Astrocyte of the cerebellum (primary cell): ENCODE data around the gene VWCE.
A peak's percentile ranks its signal among the peaks of the same experiment; 100 is the strongest.

Experiments used
- DNase-seq: peaks from one replicate; pipeline ENCODE4 v3.0.0-alpha.2; 2011; ENCODE audit warnings: low read depth
- H3K4me3 ChIP-seq: 2 replicates; pipeline ENCODE4 v1.5.1; 2011; ENCODE audit warnings: mild to moderate bottlenecking, low read depth, low read length, moderate library complexity
- CTCF ChIP-seq: IDR thresholded peaks from 2 replicates; pipeline ENCODE4 v1.5.1; 2012; ENCODE audit warnings: low read length, low read depth, moderate library complexity, mild to moderate bottlenecking; ENCODE audit errors: missing control alignments
- in situ Hi-C: cut with HindIII; loops from 2 replicates; pipeline ENCODE4 v1.10.0; 2017; ENCODE audit warnings: low sequenced_read_pairs

VWCE gene

GRCh38 chr11:61279934-61280659, 15.0 kb downstream of the VWCE start:
- no peak overlapping the region for H3K4me3 ChIP-seq
- no peak for TF ChIP-seq CTCF
- DNase-seq: peak; percentile 57
- in situ Hi-C loops: no loop called here

GRCh38 chr11:61278001-61278470, 17.1 kb downstream of the VWCE start:
- in situ Hi-C loops: no loop called here
- no peak for DNase-seq
- TF ChIP-seq CTCF: no peak
- H3K4me3 ChIP-seq: no peak overlapping the region

GRCh38 chr11:61277186-61278000, 17.7 kb downstream of the VWCE start:
- DNase-seq: no peak
- TF ChIP-seq CTCF: no peak
- in situ Hi-C loops: no loop called here
- H3K4me3 ChIP-seq: no peak overlapping the region

DNA sequence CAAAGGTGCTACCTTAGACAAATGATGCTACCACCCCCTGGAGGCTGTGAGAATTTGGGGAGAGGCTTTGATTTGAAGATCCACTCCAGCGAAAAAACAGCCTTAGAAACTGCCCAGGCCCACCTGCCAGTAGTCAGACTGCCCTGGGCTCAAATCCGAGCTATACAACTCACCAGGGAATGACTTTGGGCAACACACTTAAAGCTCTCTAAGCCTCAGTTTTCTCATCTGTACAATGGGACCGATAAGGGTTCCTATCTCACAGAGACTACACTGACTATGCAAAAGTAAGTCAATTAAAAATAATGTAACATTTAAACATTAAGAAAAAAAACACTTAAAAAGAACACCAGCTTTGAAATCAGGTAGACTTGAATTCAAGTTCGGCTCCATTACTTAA, 19.9 kb downstream of the VWCE start:
- DNase-seq: no peak
- H3K4me3 ChIP-seq: no peak overlapping the region
- in situ Hi-C loops: no loop called here
- no peak for TF ChIP-seq CTCF

- in situ Hi-C loops: no loop called here
- no peak for DNase-seq
- H3K4me3 ChIP-seq: no peak overlapping the region
- TF ChIP-seq CTCF: no peak
These were observed 21.0 kb downstream of the VWCE start for GRCh38 chr11:61274084-61274483.

- no peak for DNase-seq
- no peak for TF ChIP-seq CTCF
- H3K4me3 ChIP-seq: no peak overlapping the region
- in situ Hi-C loops: no loop called here
These were observed 21.7 kb downstream of the VWCE start for GRCh38 chr11:61273178-61274078.
